Neural progenitor cell (in vitro differentiated cells): ENCODE data around the gene MYLK2.

Source experiments
- CTCF ChIP-seq: fragments of 200-600 bp; sonication (generic); IDR thresholded peaks from 2 replicates; pipeline ENCODE4 v1.5.1; 2017; ENCODE audit warnings: antibody characterized with exemption, mild to moderate bottlenecking
- EZH2 ChIP-seq: fragments of 200-600 bp; sonication (generic); IDR thresholded peaks from 2 replicates; pipeline ENCODE4 v1.6.1; 2017; ENCODE audit warnings: antibody characterized with exemption, mild to moderate bottlenecking, moderate library complexity
- EZH2phosphoT487 ChIP-seq: fragments of 200-600 bp; sonication (generic); IDR thresholded peaks from 2 replicates; pipeline ENCODE4 v1.6.1; 2017; ENCODE audit warnings: antibody characterized with exemption

GRCh38 chr20:31830406-31830981 is 11.3 kb downstream of the MYLK2 start:
- no peak for TF ChIP-seq CTCF
- TF ChIP-seq EZH2: no peak
- no peak for TF ChIP-seq EZH2phosphoT487
